GF-D8 (cell line): ENCODE measurements around the gene KLHL25.
"Not testable (repeated sequence)": the region's sequence is repeated elsewhere in the genome, so short reads cannot be mapped to it uniquely, and the experiment has no call there.

ENCODE experiments used
- DNase-seq: peaks from one replicate; lab custom pipeline; 2025; lab: John Stamatoyannopoulos, UW

The KLHL25 gene, protein sequence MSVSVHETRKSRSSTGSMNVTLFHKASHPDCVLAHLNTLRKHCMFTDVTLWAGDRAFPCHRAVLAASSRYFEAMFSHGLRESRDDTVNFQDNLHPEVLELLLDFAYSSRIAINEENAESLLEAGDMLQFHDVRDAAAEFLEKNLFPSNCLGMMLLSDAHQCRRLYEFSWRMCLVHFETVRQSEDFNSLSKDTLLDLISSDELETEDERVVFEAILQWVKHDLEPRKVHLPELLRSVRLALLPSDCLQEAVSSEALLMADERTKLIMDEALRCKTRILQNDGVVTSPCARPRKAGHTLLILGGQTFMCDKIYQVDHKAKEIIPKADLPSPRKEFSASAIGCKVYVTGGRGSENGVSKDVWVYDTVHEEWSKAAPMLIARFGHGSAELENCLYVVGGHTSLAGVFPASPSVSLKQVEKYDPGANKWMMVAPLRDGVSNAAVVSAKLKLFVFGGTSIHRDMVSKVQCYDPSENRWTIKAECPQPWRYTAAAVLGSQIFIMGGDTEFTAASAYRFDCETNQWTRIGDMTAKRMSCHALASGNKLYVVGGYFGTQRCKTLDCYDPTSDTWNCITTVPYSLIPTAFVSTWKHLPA

GRCh38 chr15:85794598-85795336 lies at the start of gene KLHL25:
Gene KLHL25, minus strand, starts transcription at chr15:85794925. Its CDS starts 25,115 bp downstream, at chr15:85769810.
- peak; percentile 74 for DNase-seq

DNA sequence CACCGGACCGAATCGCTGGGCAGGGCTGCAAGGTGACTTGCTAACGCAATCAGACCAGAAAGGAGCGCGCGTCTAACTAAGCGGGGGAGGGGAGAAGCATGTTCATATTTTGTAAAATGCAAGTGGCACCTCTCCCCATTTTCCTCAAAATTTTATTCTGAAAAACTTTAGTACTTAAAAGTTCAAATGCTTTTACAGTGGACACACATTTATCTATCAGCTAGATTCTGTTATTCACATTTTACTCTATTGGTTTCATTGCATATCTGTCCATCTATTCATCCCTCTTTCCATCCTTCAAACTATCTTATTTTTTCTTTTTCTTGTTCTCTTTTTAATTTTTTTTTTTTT lies 46.1 kb upstream of the KLHL25 start:
- DNase-seq, result no peak

DNA sequence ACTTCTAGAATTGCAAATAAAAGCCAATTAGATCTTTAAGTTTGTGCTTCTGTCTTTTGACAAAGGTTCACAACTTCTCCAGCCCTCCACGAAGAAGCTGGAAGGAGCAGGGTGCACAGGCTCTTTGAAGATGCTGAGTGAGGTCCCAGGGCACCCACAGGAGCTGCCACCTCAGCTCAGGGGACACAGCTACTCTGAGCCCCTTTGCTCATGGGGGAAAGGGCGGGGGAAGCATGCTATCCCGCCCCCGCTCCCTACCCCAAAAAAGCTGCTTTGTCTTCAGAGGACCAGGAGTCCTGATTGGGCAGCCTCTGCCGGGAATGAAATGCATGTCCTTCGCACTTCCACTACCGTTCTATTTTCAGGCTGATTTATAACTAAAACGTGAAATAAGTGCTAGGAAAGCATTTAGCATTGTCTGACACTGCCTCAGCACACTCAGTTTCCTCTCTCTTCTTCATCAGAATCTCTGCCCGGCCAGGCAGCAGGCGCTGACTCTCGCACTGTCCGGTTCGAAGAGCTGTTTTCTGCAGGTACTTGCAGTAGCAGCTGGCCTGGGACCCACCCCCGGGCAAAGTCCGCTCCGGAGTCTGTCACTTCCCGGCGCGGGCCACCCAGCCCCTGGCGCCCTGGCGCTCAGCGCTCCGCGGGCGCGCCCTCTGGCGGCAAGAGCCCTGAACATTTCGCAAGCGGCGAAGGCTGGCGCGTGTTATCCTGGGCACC lies 45.5 kb upstream of the KLHL25 start:
- DNase-seq, result peak; percentile 4

- DNase-seq, result no peak
Measured at GRCh38 chr15:85839643-85840042, 44.9 kb upstream of the KLHL25 start.

GRCh38 chr15:85838655-85839054 lies 43.9 kb upstream of the KLHL25 start:
- DNase-seq, result no peak

DNA sequence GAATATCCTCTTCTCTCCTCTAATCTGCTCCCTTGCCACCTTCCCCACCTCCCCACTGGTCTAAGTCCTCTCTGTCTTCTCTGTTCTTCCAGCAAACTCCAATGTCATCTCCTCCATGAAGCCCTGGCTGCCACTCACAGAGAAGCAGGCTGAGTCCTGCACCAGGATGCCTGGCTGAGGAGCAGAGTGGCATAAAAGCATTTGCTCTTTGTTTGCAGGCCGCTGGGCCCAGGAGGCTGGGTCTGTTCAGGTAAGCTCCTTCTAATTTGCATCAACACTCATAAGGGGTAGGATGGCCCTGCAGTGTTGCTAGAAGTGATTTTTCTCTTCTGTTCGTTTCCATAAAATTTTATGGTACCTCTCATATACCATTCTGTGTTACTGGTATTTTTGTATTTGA lies 43.2 kb upstream of the KLHL25 start:
- DNase-seq, result no peak

DNA sequence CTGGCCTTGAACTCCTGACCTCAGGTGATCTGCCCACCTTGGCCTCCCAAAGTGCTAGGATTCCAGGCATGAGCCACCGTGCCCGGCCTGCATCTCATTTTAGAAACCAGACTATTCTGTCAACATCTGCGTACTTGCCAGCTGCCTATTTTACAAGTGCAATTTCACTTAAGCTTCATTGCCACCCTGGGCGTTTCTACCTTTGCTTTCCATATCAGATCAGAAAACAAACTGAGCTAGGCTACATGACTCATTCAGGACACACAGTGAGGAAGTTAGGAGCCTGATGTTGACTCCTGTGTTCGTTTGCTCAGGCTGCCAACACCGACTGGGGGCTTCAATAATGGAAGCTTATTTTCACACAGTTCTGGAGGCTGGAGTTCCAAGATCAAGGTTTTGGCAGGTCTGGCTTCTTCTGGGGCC lies 42.3 kb upstream of the KLHL25 start:
- no peak for DNase-seq

GRCh38 chr15:85834651-85835050 lies 39.9 kb upstream of the KLHL25 start:
- no peak for DNase-seq

DNA sequence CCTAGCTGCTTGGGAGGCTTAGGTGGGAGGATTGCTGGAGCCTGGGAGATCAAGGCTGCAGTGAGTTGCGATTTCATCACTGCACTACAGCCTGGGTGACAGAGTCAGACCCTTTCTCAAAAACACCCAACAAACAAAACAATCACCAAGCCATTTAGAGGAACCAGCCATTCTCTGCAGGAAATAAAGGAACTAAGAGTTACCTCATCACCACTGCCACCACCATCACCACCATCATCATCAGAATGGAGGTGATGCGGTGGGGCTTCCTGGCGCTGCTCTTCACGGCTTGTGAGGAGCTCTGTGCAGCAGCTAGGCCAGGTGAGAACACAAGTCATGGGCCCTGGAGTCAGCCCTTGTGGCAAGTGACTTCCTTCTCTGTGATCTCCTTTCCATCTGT lies 37.7 kb upstream of the KLHL25 start:
- no peak for DNase-seq

DNA sequence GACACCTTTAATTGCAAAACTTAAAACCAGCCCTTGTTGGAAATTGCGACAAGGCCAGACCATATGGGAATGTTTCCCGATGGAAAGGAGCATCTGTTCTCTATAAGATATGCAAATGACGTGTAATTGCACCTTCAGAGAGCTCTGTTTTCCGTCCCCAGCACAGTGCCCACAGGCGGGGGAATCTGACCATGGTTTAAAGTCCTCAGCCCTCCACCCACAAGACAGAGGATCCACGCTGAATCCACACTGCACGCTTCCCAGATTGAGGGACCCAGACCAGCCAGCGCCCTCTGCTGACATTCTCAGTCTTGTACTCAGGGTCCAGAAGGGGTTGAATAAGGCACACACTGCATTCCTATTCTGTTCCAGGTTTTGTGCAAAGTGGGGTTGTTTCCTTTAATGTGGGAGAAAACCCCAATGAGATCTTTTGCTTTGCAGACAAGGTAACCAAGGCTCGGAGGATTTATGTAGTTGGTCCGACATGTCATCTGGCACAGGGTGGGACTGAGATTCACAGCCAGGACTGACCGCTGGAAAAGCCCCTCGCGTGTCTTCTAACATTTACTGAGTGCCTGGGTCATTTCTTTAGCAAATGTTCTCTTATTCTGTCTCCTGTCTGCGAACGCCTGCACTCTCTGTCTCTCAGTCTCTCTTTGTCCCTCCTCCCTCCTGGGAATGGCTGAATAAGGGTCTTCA lies 36.8 kb upstream of the KLHL25 start:
- no peak for DNase-seq

DNA sequence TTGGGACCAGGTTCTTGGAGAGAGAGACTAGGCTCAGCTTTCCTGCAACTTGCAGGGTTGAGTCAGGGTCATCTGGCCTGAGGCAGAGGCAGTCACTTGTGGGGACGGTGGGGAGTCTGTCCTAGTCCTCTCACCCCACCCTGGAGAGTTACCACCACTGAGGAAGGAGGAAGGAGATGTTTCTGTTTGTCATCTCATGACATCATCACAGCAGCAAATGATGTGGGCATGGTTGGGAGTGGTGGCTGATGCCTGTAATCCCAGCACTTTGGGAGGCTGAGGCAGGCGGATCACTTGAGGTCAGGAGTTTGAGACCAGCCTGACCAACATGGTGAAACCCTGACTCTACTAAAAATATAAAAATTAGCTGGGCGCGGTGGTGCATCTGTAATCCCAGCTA lies 35.0 kb upstream of the KLHL25 start:
- not testable (repeated sequence) for DNase-seq

DNA sequence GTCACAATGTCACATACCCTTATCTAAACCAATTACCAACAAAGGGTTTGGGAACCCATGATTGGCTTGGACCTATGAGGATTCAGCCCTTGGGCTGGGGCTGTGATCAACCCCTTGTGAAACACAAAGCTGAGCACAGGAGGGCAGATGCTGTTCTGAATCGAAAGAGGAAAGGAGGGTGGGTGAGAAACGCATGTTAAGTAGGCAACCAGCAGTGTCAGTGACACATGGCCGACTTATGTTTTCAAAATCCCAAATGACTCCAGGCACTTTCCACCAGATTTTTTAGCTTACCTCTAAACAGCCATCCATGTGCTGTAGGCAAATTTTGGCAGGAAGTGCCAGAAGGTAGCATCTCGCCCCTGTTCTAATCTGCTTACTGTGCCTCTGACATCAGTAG lies 34.1 kb upstream of the KLHL25 start:
- no peak for DNase-seq

GRCh38 chr15:85828126-85828525 lies 33.4 kb upstream of the KLHL25 start:
- DNase-seq, result no peak

- DNase-seq, result no peak
Measured at GRCh38 chr15:85826756-85827515, 32.2 kb upstream of the KLHL25 start.

GRCh38 chr15:85825719-85826118 lies 31.0 kb upstream of the KLHL25 start:
- DNase-seq, result no peak

DNA sequence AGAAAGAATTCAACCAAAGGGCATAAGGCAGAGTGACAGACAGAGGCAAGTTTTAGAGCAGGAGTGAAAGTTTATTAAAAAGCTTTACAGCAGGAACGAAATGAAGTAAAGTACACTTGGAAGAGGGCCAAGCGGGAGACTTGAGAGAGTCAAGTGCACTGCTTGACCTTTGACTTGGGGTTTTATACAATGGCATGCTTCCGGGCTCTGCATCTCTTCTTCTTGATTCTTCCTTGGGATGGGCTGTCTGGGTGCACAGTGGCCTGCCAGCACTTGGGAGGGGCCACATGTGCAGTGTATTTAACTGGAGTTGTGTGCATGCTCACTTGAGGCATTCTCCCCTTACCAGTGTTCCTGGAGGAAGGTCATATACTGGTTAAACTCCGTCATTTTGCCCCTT lies 30.4 kb upstream of the KLHL25 start:
- DNase-seq, result no peak

- no peak for DNase-seq
Measured at GRCh38 chr15:85821545-85821944, 26.8 kb upstream of the KLHL25 start.

DNA sequence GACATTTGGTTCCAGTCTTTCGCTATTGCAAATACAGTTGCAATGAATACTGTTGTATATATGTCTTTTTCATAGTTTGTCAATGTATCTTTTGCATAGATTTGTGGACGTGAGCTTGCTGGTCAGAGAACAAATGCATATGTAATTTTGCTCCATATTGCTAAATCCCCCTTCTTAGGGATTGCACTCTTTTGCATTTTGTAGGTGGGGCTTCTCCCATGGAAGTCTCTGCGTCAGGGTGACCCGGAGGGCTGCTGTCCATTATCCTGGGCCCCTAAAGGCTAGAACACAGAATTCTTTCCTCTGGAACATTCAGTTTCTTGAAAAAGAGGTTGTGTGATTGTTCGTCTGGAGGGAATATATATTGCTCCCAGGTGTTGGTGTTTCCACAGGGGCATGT lies 25.2 kb upstream of the KLHL25 start:
- no peak for DNase-seq

- no peak for DNase-seq
Measured at GRCh38 chr15:85813234-85813633, 18.5 kb upstream of the KLHL25 start.

GRCh38 chr15:85810075-85810474 lies 15.3 kb upstream of the KLHL25 start:
- no peak for DNase-seq

DNA sequence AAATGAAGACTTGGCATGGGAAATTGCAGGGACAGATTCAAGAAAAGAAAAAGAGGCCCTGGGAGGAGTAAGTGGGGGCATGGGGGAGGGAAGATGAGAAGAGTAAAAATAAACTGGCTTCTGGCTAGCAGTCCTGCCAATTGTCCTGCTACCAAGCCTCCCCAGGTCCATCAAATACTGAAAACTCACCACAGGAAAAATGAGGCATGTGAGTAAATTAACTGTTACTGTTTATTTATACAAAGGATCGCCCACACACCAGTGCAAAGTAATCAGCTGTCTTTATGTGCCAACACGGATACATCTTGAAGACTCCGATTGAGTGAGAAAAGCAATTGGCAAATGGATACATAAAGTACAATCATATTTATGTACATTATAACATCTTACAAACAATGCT lies 10.7 kb upstream of the KLHL25 start:
- DNase-seq, result no peak
